Mesenchymal stem cell (in vitro differentiated cells and primary cell): ENCODE measurements around the gene XRCC4.
A peak's percentile ranks its signal among the peaks of the same experiment; 100 is the strongest.

Source experiments
- DNase-seq: peaks from one replicate; pipeline ENCODE4 v3.0.0-alpha.2; 2013
- H2AFZ ChIP-seq: one replicate; pipeline ENCODE4 v1.6.1; 2013; ENCODE audit warnings: low read depth, mild to moderate bottlenecking, control low read depth, inconsistent platforms, low read length, moderate library complexity
- H2AK5ac ChIP-seq: 2 replicates; pipeline ENCODE4 v1.6.1; 2013; ENCODE audit warnings: low read length, moderate library complexity, mild to moderate bottlenecking, inconsistent platforms; ENCODE audit not compliant: severe bottlenecking
- H2BK120ac ChIP-seq: one replicate; pipeline ENCODE4 v1.6.1; 2013; ENCODE audit warnings: low read depth, mild to moderate bottlenecking, inconsistent platforms, low read length, moderate library complexity
- H2BK12ac ChIP-seq, 2 experiments: one replicate each; pipeline ENCODE4 v1.6.1; 2013; ENCODE audit warnings: inconsistent platforms in 2 of 2, low read length in 2 of 2, mild to moderate bottlenecking in 2 of 2, moderate library complexity in 2 of 2, control low read depth in 1 of 2
- H2BK15ac ChIP-seq: one replicate; pipeline ENCODE4 v1.6.1; 2013; ENCODE audit warnings: mild to moderate bottlenecking, low read depth, inconsistent platforms; ENCODE audit not compliant: poor library complexity, severe bottlenecking
- H2BK5ac ChIP-seq: 2 replicates; pipeline ENCODE4 v1.6.1; 2013; ENCODE audit warnings: low read depth, mild to moderate bottlenecking, low read length, control low read depth, inconsistent platforms; ENCODE audit not compliant: poor library complexity, severe bottlenecking
- H3K14ac ChIP-seq, 2 experiments: one replicate each; pipeline ENCODE4 v1.6.1; 2013; ENCODE audit warnings: inconsistent platforms in 2 of 2, low read length in 2 of 2, control low read depth in 1 of 2, mild to moderate bottlenecking in 1 of 2, moderate library complexity in 1 of 2
- H3K18ac ChIP-seq, 2 experiments: one replicate each; pipeline ENCODE4 v1.6.1; 2013; ENCODE audit warnings: inconsistent platforms in 2 of 2, low read length in 2 of 2, control low read depth in 1 of 2, low read depth in 1 of 2, mild to moderate bottlenecking in 1 of 2
- H3K23ac ChIP-seq, 2 experiments: one replicate each; pipeline ENCODE4 v1.6.1; 2013; ENCODE audit warnings: inconsistent platforms in 2 of 2, low read length in 2 of 2, mild to moderate bottlenecking in 2 of 2, moderate library complexity in 2 of 2, control low read depth in 1 of 2
- H3K27ac ChIP-seq: 2 replicates; pipeline ENCODE4 v1.5.1; 2013; ENCODE audit warnings: mild to moderate bottlenecking, moderate library complexity, low read length, control low read depth, inconsistent platforms; ENCODE audit not compliant: poor library complexity, severe bottlenecking
- H3K27me3 ChIP-seq, 2 experiments: 2 replicates each; pipeline versions ENCODE4 v1.6.1 to v1.7.0; 2013; ENCODE audit warnings: low read length in 2 of 2, mild to moderate bottlenecking in 2 of 2, moderate library complexity in 2 of 2, control low read depth in 1 of 2, inconsistent platforms in 1 of 2; ENCODE audit not compliant: control insufficient read depth in 1 of 2, insufficient read depth in 1 of 2
- H3K36me3 ChIP-seq, 2 experiments: 2 replicates each; pipeline versions ENCODE4 v1.6.1 to v1.7.0; 2013; ENCODE audit warnings: low read length in 2 of 2, control low read depth in 1 of 2, inconsistent platforms in 1 of 2, low read depth in 1 of 2, mild to moderate bottlenecking in 1 of 2; ENCODE audit not compliant: insufficient read depth in 2 of 2, control insufficient read depth in 1 of 2
- H3K4ac ChIP-seq, 2 experiments: one replicate each; pipeline ENCODE4 v1.6.1; 2013; ENCODE audit warnings: inconsistent platforms in 2 of 2, low read length in 2 of 2, mild to moderate bottlenecking in 2 of 2, moderate library complexity in 2 of 2, control low read depth in 1 of 2, low read depth in 1 of 2
- H3K4me1 ChIP-seq: 2 replicates; pipeline ENCODE4 v1.6.1; 2013; ENCODE audit warnings: low read depth, low read length, control low read depth; ENCODE audit not compliant: control insufficient read depth, insufficient read depth
- H3K4me2 ChIP-seq: 2 replicates; pipeline ENCODE4 v1.6.1; 2013; ENCODE audit warnings: low read length, mild to moderate bottlenecking, inconsistent platforms; ENCODE audit not compliant: poor library complexity, severe bottlenecking
- H3K4me3 ChIP-seq, 2 experiments: 2 replicates each; pipeline versions ENCODE4 v1.5.1 to v1.7.0; 2013; ENCODE audit warnings: low read length in 2 of 2, mild to moderate bottlenecking in 2 of 2, control low read depth in 1 of 2, low read depth in 1 of 2; ENCODE audit not compliant: insufficient read depth in 1 of 2
- H3K79me1 ChIP-seq: replicated peaks from 2 replicates; pipeline ENCODE4 v1.6.1; 2013; ENCODE audit warnings: mild to moderate bottlenecking, control low read depth, low read length, inconsistent platforms; ENCODE audit not compliant: poor library complexity, severe bottlenecking
- H3K9ac ChIP-seq: 2 replicates; pipeline ENCODE4 v1.7.0; 2013; ENCODE audit warnings: mild to moderate bottlenecking, low read length, moderate library complexity
- H3K9me3 ChIP-seq: 2 replicates; pipeline ENCODE4 v1.7.0; 2013; ENCODE audit warnings: mild to moderate bottlenecking, low read length; ENCODE audit not compliant: control insufficient read depth
- H4K8ac ChIP-seq: one replicate; pipeline ENCODE4 v1.6.1; 2013; ENCODE audit warnings: inconsistent platforms, mild to moderate bottlenecking, low read length, moderate library complexity
- H4K91ac ChIP-seq: one replicate; pipeline ENCODE4 v1.6.1; 2013; ENCODE audit warnings: mild to moderate bottlenecking, low read length, inconsistent platforms
- WGBS: methylation state at CpG from one replicate; pipeline ENCODE4 v1.1.7; 2013; ENCODE audit warnings: mixed read lengths; 5-methylcytosine and 5-hydroxymethylcytosine counted together

XRCC4 gene

GRCh38 chr5:83321483-83322055 lies 244.2 kb downstream of the XRCC4 start:
- no peak overlapping the region for H3K18ac ChIP-seq
- H3K4me3 ChIP-seq: no peak overlapping the region
- no peak overlapping the region for H2AFZ ChIP-seq
- H3K27ac ChIP-seq: no peak overlapping the region
- no peak overlapping the region for H2BK120ac ChIP-seq
- H2BK12ac ChIP-seq: no peak overlapping the region
- H3K36me3 ChIP-seq: no peaks in the 10 kb centered on the region
- H3K27me3 ChIP-seq: no peaks in the 10 kb centered on the region
- no peaks in the 10 kb centered on the region for H3K9me3 ChIP-seq
- H3K23ac ChIP-seq: no peak overlapping the region
- H3K14ac ChIP-seq: no peak overlapping the region
- H2AK5ac ChIP-seq: no peak overlapping the region
- H3K4me1 ChIP-seq: no peaks in the 10 kb centered on the region
- no peak for DNase-seq
- no peak overlapping the region for H3K4ac ChIP-seq
- H4K91ac ChIP-seq: no peak overlapping the region
- H2BK5ac ChIP-seq: no peak overlapping the region
- H3K79me1 ChIP-seq: no peaks in the 10 kb centered on the region
- no peak overlapping the region for H2BK15ac ChIP-seq
- H4K8ac ChIP-seq: no peak overlapping the region
- no peak overlapping the region for H3K4me2 ChIP-seq
- no peak overlapping the region for H3K9ac ChIP-seq

GRCh38 chr5:83322273-83322924 lies 245.1 kb downstream of the XRCC4 start:
- H3K4me2 ChIP-seq: no peak overlapping the region
- H3K4me3 ChIP-seq: no peak overlapping the region
- H2BK15ac ChIP-seq: no peak overlapping the region
- no peak overlapping the region for H3K4ac ChIP-seq
- no peak overlapping the region for H3K9ac ChIP-seq
- H2BK120ac ChIP-seq: no peak overlapping the region
- no peak overlapping the region for H3K27ac ChIP-seq
- DNase-seq: peak; percentile 24
- H3K4me1 ChIP-seq: no peaks in the 10 kb centered on the region
- H2AFZ ChIP-seq: no peak overlapping the region
- no peak overlapping the region for H3K14ac ChIP-seq
- H3K36me3 ChIP-seq: no peaks in the 10 kb centered on the region
- no peaks in the 10 kb centered on the region for H3K27me3 ChIP-seq
- H4K91ac ChIP-seq: no peak overlapping the region
- no peak overlapping the region for H2BK12ac ChIP-seq
- no peaks in the 10 kb centered on the region for H3K9me3 ChIP-seq
- no peak overlapping the region for H3K23ac ChIP-seq
- H3K18ac ChIP-seq: peak overlapping the region in 1 of 2 experiments; percentile 43
- no peaks in the 10 kb centered on the region for H3K79me1 ChIP-seq
- WGBS: 100% methylated on average over 1 of the region's 5 CpGs
- H2BK5ac ChIP-seq: no peak overlapping the region
- H2AK5ac ChIP-seq: no peak overlapping the region
- H4K8ac ChIP-seq: no peak overlapping the region

DNA sequence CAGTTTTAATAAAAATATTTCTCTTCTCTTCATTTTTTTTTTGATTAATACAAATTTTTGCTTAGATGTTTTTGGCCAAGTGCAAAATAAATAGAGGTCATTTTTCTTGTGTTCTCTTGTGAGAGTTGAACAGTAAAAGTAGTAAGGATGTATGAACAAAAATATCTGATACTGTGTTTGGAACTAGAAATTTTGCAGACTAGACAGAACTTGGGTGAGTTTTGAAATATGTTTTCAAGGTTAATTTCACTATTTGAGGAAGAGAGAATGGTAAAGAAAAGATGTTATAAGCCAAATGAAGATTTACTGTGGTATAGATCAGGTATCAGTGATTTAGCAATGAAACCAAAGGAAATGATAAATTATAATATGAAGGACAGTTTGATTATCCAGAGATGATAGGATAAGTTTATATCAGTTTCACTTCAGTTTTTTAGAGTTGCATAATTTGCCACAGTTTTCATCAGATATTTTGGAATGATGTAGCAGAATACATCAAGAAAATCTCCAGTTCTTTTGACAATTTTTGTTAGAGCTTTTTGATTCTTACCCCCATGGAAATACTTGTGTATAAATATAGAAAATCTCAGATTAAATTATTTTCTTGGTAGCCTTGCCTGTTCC lies 246.3 kb downstream of the XRCC4 start:
- Histone ChIP-seq H3K18ac (no peak overlapping the region), H3K4ac (no peak overlapping the region), H3K79me1 (no peaks in the 10 kb centered on the region), H3K14ac (no peak overlapping the region), H3K4me1 (no peaks in the 10 kb centered on the region), H4K8ac (no peak overlapping the region), H3K27ac (no peak overlapping the region), H2BK12ac (no peak overlapping the region), H2BK120ac (no peak overlapping the region), H2AK5ac (no peak overlapping the region), H3K4me3 (no peak overlapping the region), H3K9ac (no peak overlapping the region), H3K27me3 (no peaks in the 10 kb centered on the region), H3K36me3 (no peaks in the 10 kb centered on the region), H2AFZ (no peak overlapping the region), H3K4me2 (no peak overlapping the region), H2BK5ac (no peak overlapping the region), H3K9me3 (no peaks in the 10 kb centered on the region), H3K23ac (no peak overlapping the region), H2BK15ac (no peak overlapping the region), H4K91ac (no peak overlapping the region)
- no peak for DNase-seq

DNA sequence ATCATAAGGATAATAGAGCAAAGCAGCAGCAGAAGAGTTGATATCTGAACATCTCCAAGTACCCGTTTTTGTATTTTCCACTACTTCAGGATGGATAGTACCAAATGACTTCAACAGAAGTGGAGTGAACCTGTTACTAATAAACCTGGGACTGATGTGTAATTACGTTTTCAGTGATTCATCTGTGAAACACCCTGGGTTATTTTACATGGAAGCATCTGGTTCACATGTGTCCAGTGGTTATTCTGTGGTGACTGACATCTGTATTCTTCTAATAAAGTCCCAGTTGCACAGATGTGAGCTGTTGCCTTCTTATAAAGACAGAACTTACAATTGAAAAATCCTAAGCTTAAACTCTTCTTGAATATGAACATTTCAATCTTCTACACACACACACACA lies 254.5 kb downstream of the XRCC4 start:
- H2BK15ac ChIP-seq: no peak overlapping the region
- H3K9me3 ChIP-seq: no peaks in the 10 kb centered on the region
- H3K4ac ChIP-seq: no peak overlapping the region
- H3K79me1 ChIP-seq: no peaks in the 10 kb centered on the region
- no peak overlapping the region for H3K4me3 ChIP-seq
- no peak overlapping the region for H3K14ac ChIP-seq
- H3K4me1 ChIP-seq: no peaks in the 10 kb centered on the region
- no peak overlapping the region for H3K4me2 ChIP-seq
- no peak overlapping the region for H4K91ac ChIP-seq
- no peak overlapping the region for H3K18ac ChIP-seq
- no peak overlapping the region for H2BK5ac ChIP-seq
- H3K36me3 ChIP-seq: no peaks in the 10 kb centered on the region
- no peak overlapping the region for H3K9ac ChIP-seq
- H2BK12ac ChIP-seq: no peak overlapping the region
- no peak overlapping the region for H3K27ac ChIP-seq
- H2AK5ac ChIP-seq: no peak overlapping the region
- 79% methylated on average over 2 of the region's 2 CpGs for whole genome bisulfite sequencing
- no peaks in the 10 kb centered on the region for H3K27me3 ChIP-seq
- H4K8ac ChIP-seq: no peak overlapping the region
- no peak for DNase-seq
- no peak overlapping the region for H2BK120ac ChIP-seq
- H2AFZ ChIP-seq: no peak overlapping the region
- H3K23ac ChIP-seq: no peak overlapping the region
